Sigmoid colon (tissue), 7 donors: Measurements from ENCODE around the gene FOXK2. TPM values are rescaled to one million over a fixed set of nuclear protein-coding genes. Genes with fewer than 3 reads are reported as not detected.
"Not testable (repeated sequence)": the region's sequence is repeated elsewhere in the genome, so short reads cannot be mapped to it uniquely, and the experiment has no call there.

Experiments
- DNase-seq: peaks from one replicate; pipeline ENCODE4 v3.0.0-alpha.2; 2019
- H3K27ac ChIP-seq, 4 donors: fragments of 200-600 bp; sonication (generic); one replicate each; pipeline ENCODE4 v1.5.1; 2016 to 2019; ENCODE audit warnings: mild to moderate bottlenecking in 1 of 4
- H3K27me3 ChIP-seq, 3 donors: fragments of 200-600 bp; sonication (generic); one replicate each; pipeline ENCODE4 v1.5.1; 2019; ENCODE audit warnings: mild to moderate bottlenecking in 1 of 3
- H3K36me3 ChIP-seq, 4 donors: fragments of 200-600 bp; sonication (generic); one replicate each; pipeline ENCODE4 v1.5.1; 2016 to 2019
- H3K4me1 ChIP-seq, 4 donors: fragments of 200-600 bp; sonication (generic); one replicate each; pipeline ENCODE4 v1.5.1; 2017 to 2019
- H3K4me3 ChIP-seq, 4 donors: fragments of 200-600 bp; sonication (generic); one replicate each; pipeline ENCODE4 v1.5.1; 2017 to 2019; ENCODE audit warnings: mild to moderate bottlenecking in 2 of 4, moderate library complexity in 1 of 4
- H3K9me3 ChIP-seq, 4 donors: fragments of 200-600 bp in 3 of 4; sonication (generic) in 3 of 4; one replicate each; pipeline versions ENCODE4 v1.5.1 to v1.6.1; 2013 to 2019
- EP300 ChIP-seq, 4 donors: sonication (generic); formaldehyde crosslinking; IDR thresholded peaks; one replicate each; pipeline ENCODE4 v1.6.1; 2017; ENCODE audit warnings: antibody characterized with exemption in 4 of 4
- POLR2A ChIP-seq, 2 donors: fragments of 450-650 bp; IDR thresholded peaks; one replicate each; pipeline ENCODE4 v1.6.1; 2016; ENCODE audit warnings: antibody characterized with exemption in 2 of 2, mild to moderate bottlenecking in 2 of 2, moderate library complexity in 2 of 2
- POLR2AphosphoS5 ChIP-seq, 4 donors: sonication (generic); formaldehyde crosslinking; IDR thresholded peaks; one replicate each; pipeline ENCODE4 v1.6.1; 2017; ENCODE audit warnings: antibody characterized with exemption in 4 of 4
- WGBS, 2 donors: extraction: QIAGEN DNeasy Blood & Tissue Kit; methylation state at CpG; one replicate each; pipeline ENCODE4 v1.1.7; 2013; 5-methylcytosine and 5-hydroxymethylcytosine counted together
- intact Hi-C: fragments of 100-400 bp; cut with DNase I; formaldehyde crosslinking; loops from one replicate; pipeline ENCODE4 v1.15.1; 2023
- polyA plus RNA-seq, 3 donors: library from polyadenylated mRNA; stranded (reverse); fragments of 200-250 nt; gene quantifications; one replicate each; pipeline ENCODE4 v1.2.3, GENCODE V29; 2013
- total RNA-seq, 4 donors: library from RNA; depleted of rRNA; stranded (reverse); fragments of >200 nt; gene quantifications; one replicate each; pipeline ENCODE4 v1.1.0, GENCODE V29; 2016
- TF ChIP-seq, protein P1 (sequence below), 4 experiments: fragments of 450-650 bp in 3 of 4; fragments of 200-600 bp in 1 of 4; IDR thresholded peaks; one replicate each; pipeline ENCODE4 v1.5.1; 2016 to 2019; ENCODE audit warnings: antibody characterized with exemption in 4 of 4, mild to moderate bottlenecking in 3 of 4, moderate library complexity in 2 of 4
- donor health status: healthy with polysubstance abuse.
- donor health status: Bipolar disorder and iron deficiency.
- donor health status: healthy.

FOXK2 gene
- total and polyA plus RNA-seq, 7 donors = 10.2 to 56.8 (median 29.3) TPM

DNA sequence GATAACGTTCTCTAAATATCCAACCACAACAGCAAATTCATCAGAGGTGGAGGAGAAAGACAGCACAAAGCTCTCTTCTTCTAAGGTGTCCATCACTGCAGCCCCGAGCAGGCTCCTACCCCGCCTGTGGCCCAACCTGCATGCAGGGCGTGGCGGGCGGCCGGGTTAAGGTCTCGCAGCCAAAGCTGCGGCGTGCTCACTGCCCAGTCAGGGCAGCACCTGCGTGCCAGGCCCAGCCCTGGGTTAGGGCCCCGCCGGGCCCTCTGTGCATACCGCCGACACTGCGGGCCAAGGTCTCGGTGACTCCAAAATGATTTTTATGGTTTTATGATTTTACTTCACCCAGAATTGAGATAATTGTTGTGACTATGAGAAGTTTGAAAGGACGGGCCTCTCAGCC lies 57.8 kb downstream of the FOXK2 start:
- Histone ChIP-seq H3K4me1 (no peaks in the 10 kb centered on the region), H3K27ac (no peak overlapping the region), H3K27me3 (no peaks in the 10 kb centered on the region), H3K4me3 (no peak overlapping the region), H3K9me3 (no peaks in the 10 kb centered on the region), H3K36me3 (peaks cover 0 to 53% (median 26%) of the 10 kb centered on the region in 4 donors)
- DNase-seq = no peak
- WGBS, 2 donors = 20 to 70% methylated on average over 18 of the region's 18 CpGs
- TF ChIP-seq EP300 (IDR thresholded peaks at IDR 0.05) = no peak
- no peak for TF ChIP-seq POLR2AphosphoS5 (IDR thresholded peaks at IDR 0.05)
- TF ChIP-seq POLR2A (IDR thresholded peaks at IDR 0.05) = no peak
- TF ChIP-seq, protein P1, sequence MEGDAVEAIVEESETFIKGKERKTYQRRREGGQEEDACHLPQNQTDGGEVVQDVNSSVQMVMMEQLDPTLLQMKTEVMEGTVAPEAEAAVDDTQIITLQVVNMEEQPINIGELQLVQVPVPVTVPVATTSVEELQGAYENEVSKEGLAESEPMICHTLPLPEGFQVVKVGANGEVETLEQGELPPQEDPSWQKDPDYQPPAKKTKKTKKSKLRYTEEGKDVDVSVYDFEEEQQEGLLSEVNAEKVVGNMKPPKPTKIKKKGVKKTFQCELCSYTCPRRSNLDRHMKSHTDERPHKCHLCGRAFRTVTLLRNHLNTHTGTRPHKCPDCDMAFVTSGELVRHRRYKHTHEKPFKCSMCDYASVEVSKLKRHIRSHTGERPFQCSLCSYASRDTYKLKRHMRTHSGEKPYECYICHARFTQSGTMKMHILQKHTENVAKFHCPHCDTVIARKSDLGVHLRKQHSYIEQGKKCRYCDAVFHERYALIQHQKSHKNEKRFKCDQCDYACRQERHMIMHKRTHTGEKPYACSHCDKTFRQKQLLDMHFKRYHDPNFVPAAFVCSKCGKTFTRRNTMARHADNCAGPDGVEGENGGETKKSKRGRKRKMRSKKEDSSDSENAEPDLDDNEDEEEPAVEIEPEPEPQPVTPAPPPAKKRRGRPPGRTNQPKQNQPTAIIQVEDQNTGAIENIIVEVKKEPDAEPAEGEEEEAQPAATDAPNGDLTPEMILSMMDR (IDR thresholded peaks at IDR 0.05) = no peak
- intact Hi-C loops = no loop called here

DNA sequence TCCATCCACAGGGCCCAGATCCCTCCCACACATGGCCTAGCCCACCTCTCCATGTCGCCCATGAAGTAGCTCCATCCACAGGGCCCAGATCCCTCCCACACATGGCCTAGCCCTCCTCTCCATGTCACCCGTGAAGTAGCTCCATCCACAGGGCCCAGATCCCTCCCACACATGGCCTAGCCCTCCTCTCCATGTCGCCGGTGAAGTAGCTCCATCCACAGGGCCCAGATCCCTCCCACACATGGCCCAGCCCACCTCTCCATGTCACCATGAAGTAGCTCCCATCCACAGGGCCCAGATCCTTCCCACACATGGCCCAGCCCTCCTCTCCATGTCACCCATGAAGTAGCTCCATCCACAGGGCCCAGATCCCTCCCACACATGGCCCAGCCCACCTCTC lies 60.4 kb downstream of the FOXK2 start:
- WGBS, 2 donors = 95 to 96% methylated on average over 4 of the region's 4 CpGs

DNA sequence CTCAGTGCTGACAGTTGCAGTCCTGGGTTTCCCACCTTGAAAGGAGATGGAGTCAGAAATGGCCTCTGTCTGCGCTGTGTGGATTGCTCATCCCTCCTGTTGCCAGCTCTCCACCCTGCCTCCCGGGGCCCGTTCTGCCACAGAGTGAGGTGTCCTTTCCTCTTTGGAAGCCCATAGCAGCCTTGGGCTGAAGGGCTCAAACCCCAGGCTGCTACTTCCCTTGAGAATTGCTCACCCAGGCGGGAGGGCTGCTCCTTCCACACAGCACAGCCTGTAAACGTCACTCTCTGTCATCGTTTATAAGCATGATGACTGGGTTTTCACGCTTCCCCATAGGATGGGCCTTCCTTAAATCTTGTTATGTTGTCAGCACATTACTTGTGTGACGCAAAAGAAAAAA lies 62.7 kb downstream of the FOXK2 start:
- peaks cover 0 to 11% (median 3%) of the 10 kb centered on the region in 4 donors for H3K4me1 ChIP-seq
- no peak for TF ChIP-seq POLR2A (IDR thresholded peaks at IDR 0.05)
- intact Hi-C loops = no loop called here
- H3K27me3 ChIP-seq = no peaks in the 10 kb centered on the region
- peaks cover 7 to 54% (median 19%) of the 10 kb centered on the region in 4 donors for H3K36me3 ChIP-seq
- H3K9me3 ChIP-seq = no peaks in the 10 kb centered on the region
- H3K27ac ChIP-seq = no peak overlapping the region
- H3K4me3 ChIP-seq = no peak overlapping the region
- no peak for DNase-seq
- WGBS, 2 donors = 92 to 93% methylated on average over 8 of the region's 8 CpGs

More for the DNA sequence above, 60.4 kb downstream of the FOXK2 start:
- H3K27ac ChIP-seq, H3K4me1 ChIP-seq, H3K9me3 ChIP-seq, DNase-seq, H3K4me3 ChIP-seq, intact Hi-C loops, H3K27me3 ChIP-seq: not testable (repeated sequence)
- peaks cover 0 to 53% (median 20%) of the 10 kb centered on the region in 4 donors for H3K36me3 ChIP-seq

DNA sequence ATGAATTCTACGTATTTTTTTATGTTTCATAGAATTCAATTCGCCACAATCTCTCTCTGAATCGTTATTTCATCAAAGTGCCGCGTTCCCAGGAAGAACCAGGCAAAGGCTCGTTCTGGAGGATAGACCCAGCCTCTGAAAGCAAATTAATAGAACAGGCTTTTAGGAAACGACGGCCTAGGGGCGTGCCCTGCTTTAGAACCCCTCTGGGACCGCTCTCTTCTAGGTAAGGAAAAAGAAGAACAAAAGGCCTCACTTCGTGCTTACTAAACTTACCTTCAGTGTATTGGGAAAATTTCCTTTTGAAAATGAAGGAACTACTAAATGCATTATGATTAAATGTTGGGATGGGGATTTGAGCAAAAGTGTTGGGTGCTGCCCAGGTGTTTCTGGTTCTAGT lies 63.2 kb downstream of the FOXK2 start:
- no peak for DNase-seq
- no peak overlapping the region for H3K27ac ChIP-seq
- H3K36me3 ChIP-seq = peaks cover 12 to 54% (median 20%) of the 10 kb centered on the region in 4 donors
- peaks cover 0 to 16% (median 8%) of the 10 kb centered on the region in 4 donors for H3K4me1 ChIP-seq
- no peaks in the 10 kb centered on the region for H3K27me3 ChIP-seq
- intact Hi-C loops = no loop called here
- no peak overlapping the region for H3K4me3 ChIP-seq
- 94 to 95% methylated on average over 11 of the region's 11 CpGs for WGBS, 2 donors
- TF ChIP-seq POLR2A (IDR thresholded peaks at IDR 0.05) = no peak
- TF ChIP-seq, protein P1 (IDR thresholded peaks at IDR 0.05) = no peak
- TF ChIP-seq POLR2AphosphoS5 (IDR thresholded peaks at IDR 0.05) = no peak
- no peak for TF ChIP-seq EP300 (IDR thresholded peaks at IDR 0.05)
- no peaks in the 10 kb centered on the region for H3K9me3 ChIP-seq

DNA sequence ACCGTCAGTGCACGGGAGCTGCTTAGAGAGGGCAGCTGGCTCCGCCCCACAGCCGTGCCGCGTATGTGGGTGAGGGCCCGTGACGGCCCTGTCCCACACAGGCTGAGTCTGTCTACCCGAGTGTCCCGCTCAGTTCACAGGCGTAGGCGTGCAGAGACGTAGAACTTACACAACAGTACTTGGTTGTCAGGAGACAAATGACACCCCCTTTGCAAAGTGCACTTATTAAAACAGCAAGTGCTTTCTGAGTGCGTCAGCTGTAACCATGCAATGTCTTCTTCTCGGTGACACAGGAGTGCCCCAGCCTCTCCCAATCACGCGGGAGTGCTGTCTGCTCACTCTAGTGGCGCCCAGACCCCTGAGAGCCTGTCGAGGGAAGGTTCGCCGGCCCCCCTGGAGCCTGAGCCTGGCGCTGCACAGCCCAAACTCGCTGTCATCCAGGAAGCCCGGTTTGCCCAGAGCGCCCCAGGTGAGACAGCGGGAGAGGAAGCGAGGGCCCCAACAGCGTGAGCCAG lies 64.2 kb downstream of the FOXK2 start:
- Histone ChIP-seq H3K4me3 (no peak overlapping the region), H3K27ac (no peak overlapping the region), H3K4me1 (peaks cover 0 to 27% (median 19%) of the 10 kb centered on the region in 4 donors), H3K9me3 (no peaks in the 10 kb centered on the region), H3K36me3 (peaks cover 13 to 59% (median 19%) of the 10 kb centered on the region in 4 donors), H3K27me3 (no peaks in the 10 kb centered on the region)
- 84 to 96% methylated on average over 28 of the region's 28 CpGs for WGBS, 2 donors
- intact Hi-C loops = no loop called here
- TF ChIP-seq POLR2AphosphoS5 (IDR thresholded peaks at IDR 0.05) (no peak), POLR2A (IDR thresholded peaks at IDR 0.05) (no peak), EP300 (IDR thresholded peaks at IDR 0.05) (no peak)
- TF ChIP-seq, protein P1 (IDR thresholded peaks at IDR 0.05) = no peak
- DNase-seq = no peak

DNA sequence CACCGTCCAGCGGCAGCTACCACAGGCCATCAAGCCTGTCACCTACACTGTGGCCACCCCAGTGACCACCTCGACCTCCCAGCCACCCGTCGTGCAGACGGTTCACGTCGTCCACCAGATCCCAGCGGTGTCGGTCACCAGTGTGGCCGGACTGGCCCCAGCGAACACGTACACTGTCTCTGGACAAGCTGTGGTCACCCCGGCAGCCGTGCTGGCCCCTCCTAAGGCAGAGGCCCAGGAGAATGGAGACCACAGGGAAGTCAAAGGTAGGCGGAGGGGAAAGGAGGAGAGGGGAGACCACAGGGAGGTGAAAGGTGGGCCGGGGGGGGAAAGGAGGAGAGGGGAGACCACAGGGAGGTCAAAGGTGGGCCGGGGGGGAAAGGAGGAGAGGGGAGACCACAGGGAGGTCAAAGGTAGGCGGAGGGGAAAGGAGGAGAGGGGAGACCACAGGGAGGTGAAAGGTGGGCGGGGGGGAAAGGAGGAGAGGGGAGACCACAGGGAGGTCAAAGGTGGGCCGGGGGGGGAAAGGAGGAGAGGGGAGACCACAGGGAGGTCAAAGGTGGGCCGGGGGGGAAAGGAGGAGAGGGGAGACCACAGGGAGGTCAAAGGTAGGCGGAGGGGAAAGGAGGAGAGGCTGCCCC lies 66.5 kb downstream of the FOXK2 start:
- Histone ChIP-seq H3K36me3 (peaks cover 13 to 59% (median 19%) of the 10 kb centered on the region in 4 donors), H3K27ac (peak overlapping the region in 3 of 4 donors; percentile 14 to 91 (median 46)), H3K4me1 (peaks cover 0 to 47% (median 40%) of the 10 kb centered on the region in 4 donors)
- DNase-seq = peak; percentile 86
- WGBS, 2 donors = 94 to 95% methylated on average over 23 of the region's 23 CpGs
- H3K27me3 ChIP-seq, H3K9me3 ChIP-seq, intact Hi-C loops, H3K4me3 ChIP-seq: not testable (repeated sequence)
